Measurements from ENCODE around the gene YARS1. TPM values are rescaled to one million over a fixed set of nuclear protein-coding genes. Genes with fewer than 3 reads are reported as not detected.

YARS1 gene
- total and polyA plus RNA-seq, 2 of the 13 experiments (the other 11 are each of a cell fraction or from before 2014, with no cell fraction given), result 50.1 to 113 TPM

- TF ChIP-seq ZNF687 (CRISPR knock-in tag; IDR thresholded peaks at IDR 0.05), result peak; percentile 24
- TF ChIP-seq HNF1B (CRISPR knock-in tag; IDR thresholded peaks at IDR 0.05), result no peak
- TF ChIP-seq UBTF (CRISPR knock-in tag; IDR thresholded peaks at IDR 0.05), result peak; percentile 34; the same call in 1 of the 2 replicates
- TF ChIP-seq ZNF407 (CRISPR knock-in tag; IDR thresholded peaks at IDR 0.05; ENCODE audit: not compliant biosample characterization), result no peak
- TF ChIP-seq ZBTB4 (CRISPR knock-in tag; IDR thresholded peaks at IDR 0.05; ENCODE audit: borderline replicate concordance), result no peak
- TF ChIP-seq ZMYM4 (CRISPR knock-in tag; IDR thresholded peaks at IDR 0.05), result peak; percentile 26; the same call in 1 of the 2 replicates
Observed at GRCh38 chr1:32741413-32742198, 75.6 kb downstream of the YARS1 start (continued).

Measured in HepG2 (cell line).